GM21360 (cell line): Measurements from ENCODE around the gene HGFAC.
"Not testable (repeated sequence)": the region's sequence is repeated elsewhere in the genome, so short reads cannot be mapped to it uniquely, and the experiment has no call there.

Source experiments
- ATAC-seq: cut with Tn5 transposase; IDR thresholded peaks from one replicate; pipeline ENCODE4 v1.9.1; 2021; ENCODE audit warnings: mild to moderate bottlenecking, moderate library complexity; ENCODE audit not compliant: unreplicated experiment

HGFAC gene

GRCh38 chr4:3410401-3411135 lies 31.2 kb upstream of the HGFAC start:
- ATAC-seq: no peak

GRCh38 chr4:3411190-3411589 lies 30.6 kb upstream of the HGFAC start:
- not testable (repeated sequence) for ATAC-seq

GRCh38 chr4:3411676-3412075 lies 30.1 kb upstream of the HGFAC start:
- no peak for ATAC-seq

- no peak for ATAC-seq
Measured at GRCh38 chr4:3412257-3413020, 29.3 kb upstream of the HGFAC start.

- no peak for ATAC-seq
Measured at GRCh38 chr4:3413217-3413671, 28.5 kb upstream of the HGFAC start.

GRCh38 chr4:3413675-3414420 lies 27.9 kb upstream of the HGFAC start:
- ATAC-seq: no peak

- no peak for ATAC-seq
Measured at GRCh38 chr4:3414421-3415279, 27.1 kb upstream of the HGFAC start.

GRCh38 chr4:3415471-3416141 lies 26.2 kb upstream of the HGFAC start:
- ATAC-seq: no peak

GRCh38 chr4:3416270-3416669 lies 25.5 kb upstream of the HGFAC start:
- no peak for ATAC-seq

GRCh38 chr4:3416821-3417221 lies 24.9 kb upstream of the HGFAC start:
- ATAC-seq: no peak

- ATAC-seq: no peak
Measured at GRCh38 chr4:3417448-3417847, 24.3 kb upstream of the HGFAC start.

- ATAC-seq: no peak
Measured at GRCh38 chr4:3418029-3418762, 23.6 kb upstream of the HGFAC start.

- ATAC-seq: no peak
Measured at GRCh38 chr4:3419836-3420605, 21.7 kb upstream of the HGFAC start.

- ATAC-seq: no peak
Measured at GRCh38 chr4:3420606-3420955, 21.2 kb upstream of the HGFAC start.

GRCh38 chr4:3420956-3421355 lies 20.8 kb upstream of the HGFAC start:
- ATAC-seq: no peak

- ATAC-seq: no peak
Measured at GRCh38 chr4:3421470-3421869, 20.3 kb upstream of the HGFAC start.

- no peak for ATAC-seq
Measured at GRCh38 chr4:3422241-3422801, 19.4 kb upstream of the HGFAC start.

GRCh38 chr4:3422808-3423297 lies 18.9 kb upstream of the HGFAC start:
- no peak for ATAC-seq
